Pancreas (tissue), 10 donors: Measurements from ENCODE around the gene NHSL1. TPM values are rescaled to one million over a fixed set of nuclear protein-coding genes. Genes with fewer than 3 reads are reported as not detected.
A peak's percentile ranks its signal among the peaks of the same experiment; 100 is the strongest.

ENCODE experiments used
- ATAC-seq, 4 donors: fragments of 200-7000 bp; cut with Tn5 transposase; one replicate each; pipeline versions ENCODE4 v1.8.0 to v1.9.1; 2020; ENCODE audit warnings: mild to moderate bottlenecking in 4 of 4, moderate library complexity in 4 of 4
- DNase-seq, 6 donors: peaks; one replicate each; pipeline ENCODE4 v3.0.0-alpha.2; 2020
- FAIRE-seq: peaks from 2 replicates; lab custom pipeline; 2012; peaks lifted over from hg19 to GRCh38; lab: Jason Lieb, UNC
- H3K27ac ChIP-seq, 4 donors: fragments of 200-600 bp; sonication (generic); 1 replicate in 3 of 4; 2 replicates in 1 of 4; pipeline versions ENCODE4 v1.5.0 to v1.8.0; 2020
- H3K27me3 ChIP-seq, 4 donors: fragments of 200-600 bp; one replicate each; pipeline ENCODE4 v1.8.0; 2021
- H3K36me3 ChIP-seq, 3 donors: fragments of 200-600 bp; sonication (generic) in 1 of 3; one replicate each; pipeline versions ENCODE4 v1.5.0 to v1.8.0; 2020 to 2021
- H3K4me1 ChIP-seq, 3 donors: fragments of 200-600 bp; one replicate each; pipeline ENCODE4 v1.8.0; 2021
- H3K4me3 ChIP-seq, 4 donors: fragments of 200-600 bp; sonication (generic) in 2 of 4; one replicate each; pipeline versions ENCODE4 v1.5.0 to v1.8.0; 2020 to 2021
- H3K9me3 ChIP-seq, 4 donors: fragments of 200-600 bp; one replicate each; pipeline ENCODE4 v1.8.0; 2021
- whole genome bisulfite sequencing, 2 donors: extraction: QIAGEN DNeasy Blood & Tissue Kit; methylation state at CpG; one replicate each; pipeline ENCODE4 v1.1.7; 2013; 5-methylcytosine and 5-hydroxymethylcytosine counted together
- intact Hi-C, 3 donors: fragments of 100-400 bp; cut with DNase I; formaldehyde crosslinking; loops; one replicate each; pipeline versions ENCODE4 v1.11.1 to v1.14.2; 2022
- polyA plus RNA-seq, 2 donors: library from polyadenylated mRNA; stranded (reverse); fragments of 200-250 nt; gene quantifications; one replicate each; pipeline ENCODE4 v1.2.3, GENCODE V29; 2013
- total RNA-seq, 6 donors: library from RNA; stranded (reverse); fragmentation: NEBNext Ultra II Directional in 4 of 6; extraction: Animal tissue kit (Norgen Biotek cat#: 25700) in 4 of 6; gene quantifications; one replicate each; pipeline versions ENCODE4 v1.2.1 to v1.2.4, GENCODE V29; 2021 to 2023
- TF ChIP-seq, protein P1 (sequence below), 4 donors: fragments of 200-600 bp; sonication (generic) in 3 of 4; IDR thresholded peaks; one replicate each; pipeline versions ENCODE4 v1.5.0 to v1.8.0; 2021; ENCODE audit warnings: antibody characterized with exemption in 4 of 4
- donor health status: healthy with polysubstance abuse.
- donor health status: DM: no; HTN: no; CAD: no; lungs with moderate emphysema.
- donor health status: DM: no; HTN: no; CAD: no.
- donor health status: control.
- donor health status: control.
- donor health status: Bipolar disorder and iron deficiency.
- donor health status: DM: yes; HTN: yes; CAD: no.
- donor health status: DM: no; HTN: no; CAD: no.
- donor health status: DM: no; HTN: no; CAD: no.
- donor health status: DM: yes; HTN: yes; CAD: no.

NHSL1 gene
- total and polyA plus RNA-seq, 8 donors = 3.5 to 16.3 (median 8.9) TPM

DNA sequence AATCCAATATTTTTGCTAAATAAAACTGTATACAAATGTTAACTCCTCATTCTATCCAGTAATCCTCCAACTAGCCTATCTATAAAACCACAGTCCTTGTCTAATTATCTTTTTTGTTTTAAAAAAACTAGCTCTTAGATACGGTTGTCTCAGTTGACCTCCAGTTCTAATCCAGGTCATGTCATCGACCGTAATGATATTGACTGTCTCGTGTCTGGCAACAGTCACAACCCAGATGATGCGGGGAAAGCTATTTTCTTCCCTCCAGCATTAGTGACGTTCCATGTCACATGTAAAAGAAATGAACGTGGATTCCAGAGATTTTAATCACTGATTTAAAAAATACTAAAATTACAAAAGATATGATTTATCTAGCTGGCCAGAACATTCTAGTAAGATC, 59.7 kb downstream of the NHSL1 start:
- Histone ChIP-seq H3K9me3 (no peaks in the 10 kb centered on the region), H3K27me3 (no peaks in the 10 kb centered on the region), H3K4me1 (no peaks in the 10 kb centered on the region), H3K27ac (no peak overlapping the region), H3K4me3 (no peak overlapping the region), H3K36me3 (no peaks in the 10 kb centered on the region)
- 64 to 65% methylated on average over 7 of the region's 7 CpGs for WGBS, 2 donors
- intact Hi-C loops = loop anchor here in 1 of 3 donors (10.0 kb wide), 1 partner anchor 155 kb away; no protein-coding TSS in a partner anchor
- ATAC-seq (no peak), FAIRE-seq (no peak), DNase-seq (no peak)
- TF ChIP-seq, protein P1, sequence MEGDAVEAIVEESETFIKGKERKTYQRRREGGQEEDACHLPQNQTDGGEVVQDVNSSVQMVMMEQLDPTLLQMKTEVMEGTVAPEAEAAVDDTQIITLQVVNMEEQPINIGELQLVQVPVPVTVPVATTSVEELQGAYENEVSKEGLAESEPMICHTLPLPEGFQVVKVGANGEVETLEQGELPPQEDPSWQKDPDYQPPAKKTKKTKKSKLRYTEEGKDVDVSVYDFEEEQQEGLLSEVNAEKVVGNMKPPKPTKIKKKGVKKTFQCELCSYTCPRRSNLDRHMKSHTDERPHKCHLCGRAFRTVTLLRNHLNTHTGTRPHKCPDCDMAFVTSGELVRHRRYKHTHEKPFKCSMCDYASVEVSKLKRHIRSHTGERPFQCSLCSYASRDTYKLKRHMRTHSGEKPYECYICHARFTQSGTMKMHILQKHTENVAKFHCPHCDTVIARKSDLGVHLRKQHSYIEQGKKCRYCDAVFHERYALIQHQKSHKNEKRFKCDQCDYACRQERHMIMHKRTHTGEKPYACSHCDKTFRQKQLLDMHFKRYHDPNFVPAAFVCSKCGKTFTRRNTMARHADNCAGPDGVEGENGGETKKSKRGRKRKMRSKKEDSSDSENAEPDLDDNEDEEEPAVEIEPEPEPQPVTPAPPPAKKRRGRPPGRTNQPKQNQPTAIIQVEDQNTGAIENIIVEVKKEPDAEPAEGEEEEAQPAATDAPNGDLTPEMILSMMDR (IDR thresholded peaks at IDR 0.05) = no peak

DNA sequence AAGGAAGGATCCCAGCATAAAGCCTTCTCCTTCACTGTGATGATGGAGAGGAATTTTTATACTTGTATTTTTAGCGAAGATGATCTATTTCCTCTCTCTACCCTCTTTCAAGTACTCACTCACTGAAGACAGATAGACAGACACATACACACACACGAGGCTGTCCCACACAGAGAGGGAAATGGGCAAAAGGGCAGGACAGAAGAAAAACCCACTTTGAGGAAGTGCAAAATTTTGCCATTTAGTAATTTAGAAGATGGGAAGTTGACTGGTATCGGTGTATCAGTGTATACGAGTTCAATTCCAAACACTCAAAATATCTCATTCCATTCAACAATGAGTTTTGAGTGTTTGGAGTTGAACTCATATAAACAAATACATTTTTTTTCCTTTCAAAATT, 64.4 kb downstream of the NHSL1 start:
- H3K4me1 ChIP-seq = no peaks in the 10 kb centered on the region
- TF ChIP-seq, protein P1 (IDR thresholded peaks at IDR 0.05) = no peak
- H3K27me3 ChIP-seq = no peaks in the 10 kb centered on the region
- no peak overlapping the region for H3K27ac ChIP-seq
- H3K4me3 ChIP-seq = no peak overlapping the region
- no peak for FAIRE-seq
- no peak for DNase-seq
- intact Hi-C loops = loop anchor here in 2 of 3 donors (5.0 to 10.0 kb wide), 3 partner anchors 77 to 160 kb away; no protein-coding TSS in a partner anchor
- H3K9me3 ChIP-seq = no peaks in the 10 kb centered on the region
- H3K36me3 ChIP-seq = peaks cover 0 to 17% (median 0%) of the 10 kb centered on the region in 3 donors
- ATAC-seq = peak in 1 of 4 donors; percentile 43
- WGBS, 2 donors = 87 to 89% methylated on average over 4 of the region's 4 CpGs

DNA sequence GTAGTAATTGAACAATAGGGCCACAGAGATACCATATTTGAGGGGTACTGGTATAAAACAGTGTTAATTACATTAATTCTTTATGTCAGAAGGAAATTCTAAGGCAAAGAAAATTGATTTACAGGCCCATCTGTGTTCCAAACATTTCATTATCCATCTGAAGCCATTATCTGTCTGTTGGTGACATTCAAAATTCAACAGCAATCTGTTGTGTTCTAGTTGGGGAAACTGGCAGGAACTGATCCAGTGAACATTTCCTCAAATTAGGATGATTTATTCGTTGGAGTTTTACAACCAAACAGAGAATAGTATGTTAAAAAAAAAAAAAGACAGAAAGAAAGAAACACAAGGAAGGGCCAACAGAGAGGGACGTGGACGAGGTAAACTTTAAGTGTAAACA, 65.2 kb downstream of the NHSL1 start:
- no peaks in the 10 kb centered on the region for H3K4me1 ChIP-seq
- ATAC-seq (no peak), FAIRE-seq (no peak), DNase-seq (no peak)
- peaks cover 0 to 17% (median 0%) of the 10 kb centered on the region in 3 donors for H3K36me3 ChIP-seq
- TF ChIP-seq, protein P1 (IDR thresholded peaks at IDR 0.05) = no peak
- WGBS, 2 donors = 58 to 65% methylated on average over 3 of the region's 3 CpGs
- no peak overlapping the region for H3K4me3 ChIP-seq
- intact Hi-C loops = loop anchor here in 2 of 3 donors (5.0 to 10.0 kb wide), 3 partner anchors 78 to 161 kb away; no protein-coding TSS in a partner anchor
- no peaks in the 10 kb centered on the region for H3K27me3 ChIP-seq
- H3K27ac ChIP-seq = no peak overlapping the region
- no peaks in the 10 kb centered on the region for H3K9me3 ChIP-seq

DNA sequence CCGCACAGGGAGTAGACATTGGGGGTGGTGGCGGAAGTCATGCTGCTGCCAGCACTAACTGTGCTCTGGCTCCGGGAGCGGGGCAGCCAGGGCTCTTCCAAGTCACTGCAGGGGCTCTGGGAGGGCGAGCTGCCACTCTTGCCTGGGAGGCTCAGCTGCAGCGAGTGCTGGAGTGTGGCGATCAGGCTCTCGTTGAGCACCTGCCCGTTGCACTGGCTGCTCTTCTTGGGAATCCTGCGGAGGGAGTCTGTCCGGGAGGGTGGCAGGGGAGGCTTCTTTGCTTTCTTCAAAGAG, 67.3 kb downstream of the NHSL1 start:
- TF ChIP-seq, protein P1 (IDR thresholded peaks at IDR 0.05) = no peak
- DNase-seq (peak in 1 of 6 donors; percentile 68), ATAC-seq (no peak), FAIRE-seq (no peak)
- H3K4me3 ChIP-seq = no peak overlapping the region
- WGBS, 2 donors = 93 to 95% methylated on average over 11 of the region's 11 CpGs
- peaks cover 0 to 17% (median 0%) of the 10 kb centered on the region in 3 donors for H3K36me3 ChIP-seq
- intact Hi-C loops = loop anchor here in 2 of 3 donors (5.0 to 10.0 kb wide), 3 partner anchors 80 to 163 kb away; no protein-coding TSS in a partner anchor
- no peaks in the 10 kb centered on the region for H3K4me1 ChIP-seq
- no peaks in the 10 kb centered on the region for H3K9me3 ChIP-seq
- H3K27me3 ChIP-seq = no peaks in the 10 kb centered on the region
- no peak overlapping the region for H3K27ac ChIP-seq

DNA sequence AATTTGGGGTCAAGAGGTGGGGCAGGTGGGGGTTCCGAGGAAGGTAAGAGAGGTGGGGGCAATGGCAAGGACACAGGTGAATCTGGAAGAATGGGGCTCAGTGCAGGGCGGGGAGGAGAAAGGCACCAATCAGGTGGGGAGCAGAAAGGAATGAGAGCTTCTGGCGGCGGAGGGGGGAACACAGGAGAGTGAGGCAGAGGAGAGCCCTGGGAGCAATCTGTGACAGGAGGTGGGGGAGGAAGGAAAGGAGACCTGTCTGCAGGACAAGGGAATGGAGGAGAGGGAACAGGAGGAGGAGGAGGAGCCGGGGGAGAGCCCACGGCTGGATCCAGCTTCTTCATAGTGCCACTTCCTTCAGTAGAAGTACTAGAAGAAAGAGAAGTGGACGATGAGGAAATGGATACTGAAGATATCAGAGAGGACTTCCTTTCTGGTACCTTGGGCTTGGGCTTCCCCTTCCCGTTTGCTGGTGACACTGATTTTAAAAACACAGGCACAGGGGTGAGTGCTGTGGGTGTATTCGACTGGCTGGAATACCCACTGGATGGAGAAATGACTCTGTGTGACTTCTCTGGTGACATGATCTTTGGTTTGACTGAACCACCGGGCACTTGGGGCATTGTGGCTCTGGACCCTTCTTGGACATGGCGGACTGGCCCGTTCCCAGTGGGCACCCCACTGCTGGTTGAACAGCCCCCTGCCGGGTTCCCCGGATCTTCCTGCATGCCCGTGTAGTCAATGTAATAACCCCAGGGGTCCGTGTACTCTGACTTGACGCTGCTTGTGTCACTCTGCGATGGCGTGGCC, 67.8 kb downstream of the NHSL1 start:
- DNase-seq (no peak), ATAC-seq (peak in 1 of 4 donors; percentile 34), FAIRE-seq (no peak)
- intact Hi-C loops = loop anchor here in 2 of 3 donors (5.0 to 10.0 kb wide), 3 partner anchors 81 to 163 kb away; no protein-coding TSS in a partner anchor
- H3K4me3 ChIP-seq = no peak overlapping the region
- peaks cover 0 to 17% (median 0%) of the 10 kb centered on the region in 3 donors for H3K36me3 ChIP-seq
- 88% methylated on average over 19 of the region's 19 CpGs for WGBS, 2 donors
- no peaks in the 10 kb centered on the region for H3K9me3 ChIP-seq
- no peak overlapping the region for H3K27ac ChIP-seq
- TF ChIP-seq, protein P1 (IDR thresholded peaks at IDR 0.05) = no peak
- no peaks in the 10 kb centered on the region for H3K27me3 ChIP-seq
- no peaks in the 10 kb centered on the region for H3K4me1 ChIP-seq
